ENCODE results near the gene GPR62. TPM values are rescaled to one million over a fixed set of nuclear protein-coding genes. Genes with fewer than 3 reads are reported as not detected.

Gene GPR62
- total and polyA plus RNA-seq, 2 of the 8 experiments (the other 6 are each of a cell fraction or from before 2014, with no cell fraction given), result 0.22 to 0.29 TPM

DNA sequence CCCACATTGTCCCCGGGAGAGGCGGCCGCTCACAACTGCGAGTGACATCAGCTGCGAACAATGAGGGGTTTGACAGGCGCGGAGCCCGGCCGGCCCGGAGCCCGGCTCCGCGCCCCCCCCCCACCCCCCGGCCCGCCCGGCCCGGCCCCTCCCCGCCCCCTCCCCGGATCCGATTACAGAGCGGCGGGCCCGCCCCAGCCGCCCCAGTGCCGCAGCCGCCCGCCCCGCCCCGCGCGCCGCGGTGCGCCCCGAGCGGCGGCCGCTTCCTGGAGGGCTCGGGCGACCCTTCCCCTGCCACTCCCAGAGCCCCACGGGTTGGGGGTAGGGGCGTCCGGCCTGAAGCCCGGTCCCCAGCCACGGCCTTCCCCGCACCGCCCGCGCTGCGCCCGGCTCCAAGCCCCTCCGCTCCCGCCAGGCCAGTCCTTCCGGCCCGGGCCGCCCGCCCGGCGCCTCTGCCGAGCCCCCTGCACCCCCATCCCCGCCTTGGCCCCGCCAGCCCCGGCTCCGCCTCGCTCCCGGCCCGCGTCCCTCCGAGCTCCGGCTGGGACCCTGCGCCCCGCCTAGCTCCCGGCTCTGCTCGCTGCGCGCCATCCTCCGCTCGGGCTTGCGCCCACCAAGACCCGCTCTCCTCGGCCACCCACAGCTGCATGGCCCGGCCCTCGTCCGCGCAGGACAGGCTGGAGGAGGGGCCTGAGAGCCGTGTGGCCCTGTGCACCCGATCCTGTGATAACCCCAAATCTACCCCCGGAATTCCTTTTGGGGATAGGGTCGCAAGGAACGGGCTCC lies 12.4 kb downstream of the GPR62 start, which contains the start of gene PCBP4:
Gene PCBP4, minus strand, starts transcription at position 71 of the 786 bp plus-strand sequence. CDS start 6,214 bp downstream, outside the sequence.
- Histone ChIP-seq H3K79me1 (ENCODE audit: low read depth, low read length) (no peaks in the 10 kb centered on the region), H3K14ac (ENCODE audit: insufficient read length) (no peak within 1 kb of the TSS), H3K36me3 (ENCODE audit: control insufficient read depth in 2 of 4, insufficient read depth in 4 of 4, low read length in 3 of 4) (no peaks in the 10 kb centered on the region), H3K18ac (ENCODE audit: extremely low read depth, low read length) (peak within 1 kb of the TSS; percentile 90), H2AK5ac (ENCODE audit: low read depth, low read length) (peak within 1 kb of the TSS; percentile 82; the same call in 1 of the 2 replicates), H2BK12ac (ENCODE audit: low read depth, low read length) (peak within 1 kb of the TSS; percentile 85), H2BK120ac (replicated peaks; ENCODE audit: low read depth, low read length) (peak within 1 kb of the TSS; percentile 66), H3K4ac (replicated peaks; ENCODE audit: insufficient read length, low read depth, low read length) (peak within 1 kb of the TSS; percentile 99), H4K20me1 (replicated peaks in 1 of 2; ENCODE audit: control insufficient read depth in 1 of 2, insufficient read depth in 2 of 2, low read length in 2 of 2) (peaks cover 0 to 6% of the 10 kb centered on the region in 2 experiments), H4K91ac (replicated peaks; ENCODE audit: insufficient read length, low read length) (peak within 1 kb of the TSS; percentile 99), H3K79me2 (ENCODE audit: control insufficient read depth in 1 of 2, insufficient read depth in 2 of 2, low read length in 2 of 2) (no peaks in the 10 kb centered on the region), H2AFZ (ENCODE audit: low read length) (no peak within 1 kb of the TSS), H4K5ac (ENCODE audit: insufficient read length, low read depth, low read length) (peak within 1 kb of the TSS; percentile 27), H3K23ac (ENCODE audit: insufficient read length) (peak within 1 kb of the TSS; percentile 32), H3K9ac (replicated peaks in 1 of 4; ENCODE audit: extremely low read depth in 1 of 4, low read depth in 3 of 4, low read length in 3 of 4) (peak within 1 kb of the TSS in 3 of 4 experiments; percentile 83 to 86 (median 86); a peak in 6 of 7 replicates), H2BK5ac (ENCODE audit: low read depth, low read length) (peak within 1 kb of the TSS; percentile 49), H3K27me3 (replicated peaks in 1 of 4; ENCODE audit: control insufficient read depth in 3 of 4, extremely low read depth in 1 of 4, insufficient read depth in 3 of 4, low read length in 3 of 4) (peaks cover 0 to 13% (median 2%) of the 10 kb centered on the region in 4 experiments; a peak in 5 of 7 replicates), H3K23me2 (ENCODE audit: low read depth, low read length) (peaks cover 9% of the 10 kb centered on the region; the same call in 1 of the 2 replicates), H4K8ac (ENCODE audit: extremely low read depth, insufficient read depth, low read length) (peak within 1 kb of the TSS; percentile 96), H2BK20ac (ENCODE audit: low read length) (0 out of 2 replicates have a peak within 1 kb of the TSS, but pooled peaks have one; percentile 61), H3K4me1 (replicated peaks in 1 of 4; ENCODE audit: control insufficient read depth in 3 of 4, insufficient read depth in 4 of 4, low read length in 3 of 4) (peaks cover 12 to 42% (median 33%) of the 10 kb centered on the region in 4 experiments), H3K4me3 (ENCODE audit: extremely low read depth in 1 of 4, insufficient read depth in 2 of 4, low read depth in 3 of 4, low read length in 4 of 4) (peak within 1 kb of the TSS; percentile 57 to 90 (median 73)), H2BK15ac (ENCODE audit: low read length) (peak within 1 kb of the TSS; percentile 83), H3K56ac (replicated peaks; ENCODE audit: insufficient read length, low read depth, low read length) (peak within 1 kb of the TSS; percentile 73), H3K9me3 (ENCODE audit: insufficient read depth in 2 of 2, low read depth in 1 of 2, low read length in 1 of 2) (no peaks in the 10 kb centered on the region), H3K4me2 (ENCODE audit: insufficient read depth in 1 of 2, low read depth in 2 of 2, low read length in 2 of 2) (peak within 1 kb of the TSS; percentile 85 to 90), H3K27ac (ENCODE audit: low read depth, low read length) (peak within 1 kb of the TSS; percentile 54)
- DNase-seq (ENCODE audit: low read depth in 1 of 2, low spot score in 2 of 2) (peak in 1 of 2 experiments; percentile 77), FAIRE-seq (no peak)
- TF ChIP-seq KDM5A (IDR thresholded peaks at IDR 0.05; ENCODE audit: low read length), result no peak
- peak; percentile 64 for TF ChIP-seq PHF8 (conservative IDR thresholded peaks at IDR 0.05; ENCODE audit: low read depth, low read length)
- TF ChIP-seq CEBPB (IDR thresholded peaks at IDR 0.05; ENCODE audit: low read depth, low read length), result no peak
- TF ChIP-seq, protein P1, sequence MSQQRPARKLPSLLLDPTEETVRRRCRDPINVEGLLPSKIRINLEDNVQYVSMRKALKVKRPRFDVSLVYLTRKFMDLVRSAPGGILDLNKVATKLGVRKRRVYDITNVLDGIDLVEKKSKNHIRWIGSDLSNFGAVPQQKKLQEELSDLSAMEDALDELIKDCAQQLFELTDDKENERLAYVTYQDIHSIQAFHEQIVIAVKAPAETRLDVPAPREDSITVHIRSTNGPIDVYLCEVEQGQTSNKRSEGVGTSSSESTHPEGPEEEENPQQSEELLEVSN (IDR thresholded peaks at IDR 0.05), result peak; percentile 6; the same call in 1 of the 2 replicates
- no peak for TF ChIP-seq SIX5 (IDR thresholded peaks at IDR 0.05; ENCODE audit: low read depth, low read length)
- TF ChIP-seq MAFK (IDR thresholded peaks at IDR 0.05; ENCODE audit: low read depth, low read length), result no peak
- 0 out of 2 replicates have a peak, but pooled peaks have one; percentile 34 for TF ChIP-seq TAF1 (IDR thresholded peaks at IDR 0.05; ENCODE audit: low read depth, low read length)
- peak; percentile 26 for TF ChIP-seq KDM4A (IDR thresholded peaks at IDR 0.05; ENCODE audit: low read depth, low read length, severe bottlenecking)
- ChIA-PET POLR2A (ENCODE audit: partially characterized antibody) (interaction anchor here (0.6 to 29.3 kb wide), 14 partner anchors 9 to 453 kb away, joined by 3 to 923 read pairs (median 4); partner anchors contain the start of genes ABHD14A, ABHD14B, ACY1 and DUSP7), CTCF (ENCODE audit: partially characterized antibody) (interaction anchor here (0.7 to 10.5 kb wide), 6 partner anchors 10 to 253 kb away, joined by 3 to 66 read pairs (median 4); partner anchors contain the start of genes ACY1, GPR62, PARP3 and RRP9)
- 0% methylated on average over 29 of the region's 90 CpGs; no CpG with 5 or more reads in 1 of the 2 experiments for whole genome bisulfite sequencing, 2 experiments (ENCODE audit: extremely low coverage in 1 of 2, insufficient coverage in 1 of 2, insufficient read length in 1 of 2, insufficient replicate concordance in 2 of 2, low coverage in 1 of 2, low lambda C conversion rate in 2 of 2, missing lambda C conversion rate in 1 of 2)

All from H1 (cell line).